Osteoblast (primary cell): ENCODE results near the gene KAT6B. TPM values are rescaled to one million over a fixed set of nuclear protein-coding genes. Genes with fewer than 3 reads are reported as not detected.

Experiments used
- DNase-seq: peaks from one replicate; pipeline ENCODE4 v3.0.0; 2011; ENCODE audit warnings: low spot score, mixed read lengths; ENCODE audit not compliant: insufficient read length; ENCODE audit errors: missing footprints
- H2AFZ ChIP-seq: 2 replicates; pipeline ENCODE4 v1.6.0; 2011; ENCODE audit warnings: mild to moderate bottlenecking, low read length
- H3K27ac ChIP-seq: 2 replicates; pipeline ENCODE4 v1.5.1; 2011; ENCODE audit warnings: mild to moderate bottlenecking, low read depth, low read length, moderate library complexity
- H3K27me3 ChIP-seq: 2 replicates; pipeline ENCODE4 v1.6.0; 2012; ENCODE audit warnings: mild to moderate bottlenecking, control low read depth, inconsistent platforms, low read length, moderate library complexity; ENCODE audit not compliant: insufficient read depth
- H3K36me3 ChIP-seq: 2 replicates; pipeline ENCODE4 v1.5.1; 2011; ENCODE audit warnings: mild to moderate bottlenecking, low read length, control low read depth, moderate library complexity; ENCODE audit not compliant: insufficient read depth
- H3K4me1 ChIP-seq: 2 replicates; pipeline ENCODE4 v1.5.1; 2011; ENCODE audit warnings: mild to moderate bottlenecking, low read length, control low read depth, moderate library complexity; ENCODE audit not compliant: insufficient read depth
- H3K4me2 ChIP-seq: 2 replicates; pipeline ENCODE4 v1.6.0; 2011; ENCODE audit warnings: mild to moderate bottlenecking, low read length; ENCODE audit not compliant: insufficient read depth
- H3K4me3 ChIP-seq: fragments of 200-600 bp; sonication (generic); 3 replicates; pipeline ENCODE4 v1.5.1; 2012; ENCODE audit warnings: mild to moderate bottlenecking, low read length, inconsistent platforms; ENCODE audit not compliant: insufficient read depth
- H3K79me2 ChIP-seq: 2 replicates; pipeline ENCODE4 v1.6.0; 2012; ENCODE audit warnings: mild to moderate bottlenecking, low read length, control low read depth, inconsistent platforms; ENCODE audit not compliant: insufficient read depth
- H3K9me3 ChIP-seq: 2 replicates; pipeline ENCODE4 v1.5.1; 2011; ENCODE audit warnings: low read depth, low read length, control low read depth
- H4K20me1 ChIP-seq: 2 replicates; pipeline ENCODE4 v1.6.0; 2012; ENCODE audit warnings: mild to moderate bottlenecking, low read length, control low read depth; ENCODE audit not compliant: insufficient read depth
- total RNA-seq: library from RNA; depleted of rRNA; stranded (reverse); fragments of >200 nt; gene quantifications from 2 replicates; pipeline ENCODE4 v1.2.3, GENCODE V29; 2012
- TF ChIP-seq, protein P1 (sequence below): IDR thresholded peaks from 2 replicates; pipeline ENCODE4 v1.5.1; 2011; ENCODE audit warnings: mild to moderate bottlenecking, low read depth, low read length, moderate library complexity; ENCODE audit errors: extremely low read depth

Gene KAT6B
- total RNA-seq, 1 donor: 24.6 TPM

DNA sequence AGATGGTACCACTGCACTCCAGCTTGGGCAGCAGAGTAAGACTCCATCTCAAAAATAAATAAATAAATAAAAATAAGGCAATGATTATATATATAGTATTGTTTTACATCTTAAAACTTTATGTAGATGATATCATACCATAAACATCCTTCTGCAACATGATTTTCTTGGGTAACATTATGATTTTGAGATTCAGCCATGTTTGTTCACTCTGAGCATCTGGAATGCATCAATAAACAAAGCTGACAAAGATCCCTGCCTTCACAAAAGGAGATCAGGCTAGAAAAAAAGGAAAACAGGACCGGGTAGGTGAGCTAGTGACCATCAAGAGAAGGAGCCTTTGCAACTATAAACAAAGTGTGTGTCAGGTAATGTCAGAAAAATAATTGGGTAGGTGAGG is 31.9 kb upstream of the KAT6B start:
- H2AFZ ChIP-seq: no peak overlapping the region
- no peaks in the 10 kb centered on the region for H3K4me1 ChIP-seq
- no peaks in the 10 kb centered on the region for H4K20me1 ChIP-seq
- DNase-seq: no peak
- no peak overlapping the region for H3K27ac ChIP-seq
- no peaks in the 10 kb centered on the region for H3K79me2 ChIP-seq
- no peak overlapping the region for H3K4me2 ChIP-seq
- H3K36me3 ChIP-seq: no peaks in the 10 kb centered on the region
- H3K27me3 ChIP-seq: no peaks in the 10 kb centered on the region
- H3K4me3 ChIP-seq: no peak overlapping the region
- TF ChIP-seq, protein P1, sequence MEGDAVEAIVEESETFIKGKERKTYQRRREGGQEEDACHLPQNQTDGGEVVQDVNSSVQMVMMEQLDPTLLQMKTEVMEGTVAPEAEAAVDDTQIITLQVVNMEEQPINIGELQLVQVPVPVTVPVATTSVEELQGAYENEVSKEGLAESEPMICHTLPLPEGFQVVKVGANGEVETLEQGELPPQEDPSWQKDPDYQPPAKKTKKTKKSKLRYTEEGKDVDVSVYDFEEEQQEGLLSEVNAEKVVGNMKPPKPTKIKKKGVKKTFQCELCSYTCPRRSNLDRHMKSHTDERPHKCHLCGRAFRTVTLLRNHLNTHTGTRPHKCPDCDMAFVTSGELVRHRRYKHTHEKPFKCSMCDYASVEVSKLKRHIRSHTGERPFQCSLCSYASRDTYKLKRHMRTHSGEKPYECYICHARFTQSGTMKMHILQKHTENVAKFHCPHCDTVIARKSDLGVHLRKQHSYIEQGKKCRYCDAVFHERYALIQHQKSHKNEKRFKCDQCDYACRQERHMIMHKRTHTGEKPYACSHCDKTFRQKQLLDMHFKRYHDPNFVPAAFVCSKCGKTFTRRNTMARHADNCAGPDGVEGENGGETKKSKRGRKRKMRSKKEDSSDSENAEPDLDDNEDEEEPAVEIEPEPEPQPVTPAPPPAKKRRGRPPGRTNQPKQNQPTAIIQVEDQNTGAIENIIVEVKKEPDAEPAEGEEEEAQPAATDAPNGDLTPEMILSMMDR: no peak
- H3K9me3 ChIP-seq: no peaks in the 10 kb centered on the region

GRCh38 chr10:74797550-74797949 is 28.9 kb upstream of the KAT6B start:
- H3K36me3 ChIP-seq: no peaks in the 10 kb centered on the region
- H3K4me3 ChIP-seq: no peak overlapping the region
- no peak overlapping the region for H3K4me2 ChIP-seq
- H3K9me3 ChIP-seq: no peaks in the 10 kb centered on the region
- H3K79me2 ChIP-seq: no peaks in the 10 kb centered on the region
- DNase-seq: no peak
- no peaks in the 10 kb centered on the region for H3K27me3 ChIP-seq
- H2AFZ ChIP-seq: no peak overlapping the region
- no peak overlapping the region for H3K27ac ChIP-seq
- H4K20me1 ChIP-seq: no peaks in the 10 kb centered on the region
- H3K4me1 ChIP-seq: peaks cover 5% of the 10 kb centered on the region
- TF ChIP-seq, protein P1: no peak

GRCh38 chr10:74799721-74800221 is 26.6 kb upstream of the KAT6B start:
- Histone ChIP-seq H3K4me2 (peak overlapping the region; percentile 58), H3K4me1 (peaks cover 5% of the 10 kb centered on the region), H3K36me3 (no peaks in the 10 kb centered on the region), H4K20me1 (no peaks in the 10 kb centered on the region), H3K79me2 (no peaks in the 10 kb centered on the region), H3K4me3 (no peak overlapping the region), H3K9me3 (no peaks in the 10 kb centered on the region), H2AFZ (no peak overlapping the region), H3K27ac (peak overlapping the region; percentile 23), H3K27me3 (no peaks in the 10 kb centered on the region)
- TF ChIP-seq, protein P1: no peak
- DNase-seq: peak; percentile 26

- peaks cover 5% of the 10 kb centered on the region for H3K4me1 ChIP-seq
- H3K27ac ChIP-seq: no peak overlapping the region
- no peak overlapping the region for H2AFZ ChIP-seq
- H3K79me2 ChIP-seq: no peaks in the 10 kb centered on the region
- H3K4me3 ChIP-seq: no peak overlapping the region
- no peaks in the 10 kb centered on the region for H3K9me3 ChIP-seq
- H3K36me3 ChIP-seq: no peaks in the 10 kb centered on the region
- peak; percentile 15 for DNase-seq
- no peaks in the 10 kb centered on the region for H4K20me1 ChIP-seq
- TF ChIP-seq, protein P1: no peak
- H3K4me2 ChIP-seq: no peak overlapping the region
- H3K27me3 ChIP-seq: no peaks in the 10 kb centered on the region
Observed at GRCh38 chr10:74801447-74801846, 25.0 kb upstream of the KAT6B start.
